Astrocyte (in vitro differentiated cells and primary cell): Measurements from ENCODE around the gene INVS. TPM values are rescaled to one million over a fixed set of nuclear protein-coding genes. Genes with fewer than 3 reads are reported as not detected.

Source experiments
- DNase-seq: peaks from one replicate; pipeline ENCODE4 v3.0.0-alpha.2; 2010; ENCODE audit warnings: low read depth
- FAIRE-seq: peaks from 2 replicates; lab custom pipeline; 2011; peaks lifted over from hg19 to GRCh38; lab: Jason Lieb, UNC
- H2AFZ ChIP-seq: 2 replicates; pipeline ENCODE4 v1.6.0; 2012; ENCODE audit warnings: low read depth, low read length, inconsistent platforms
- H3K27ac ChIP-seq: 2 replicates; pipeline ENCODE4 v1.5.1; 2011; ENCODE audit warnings: low read depth, low read length, inconsistent platforms
- H3K27me3 ChIP-seq: 2 replicates; pipeline ENCODE4 v1.6.0; 2011; ENCODE audit warnings: low read length, inconsistent platforms; ENCODE audit not compliant: insufficient read depth
- H3K36me3 ChIP-seq: 2 replicates; pipeline ENCODE4 v1.5.1; 2011; ENCODE audit warnings: low read length, inconsistent platforms; ENCODE audit not compliant: insufficient read depth
- H3K4me1 ChIP-seq: 2 replicates; pipeline ENCODE4 v1.5.1; 2011; ENCODE audit warnings: low read length, inconsistent platforms; ENCODE audit not compliant: insufficient read depth
- H3K4me2 ChIP-seq: 2 replicates; pipeline ENCODE4 v1.6.0; 2012; ENCODE audit warnings: low read length, inconsistent platforms
- H3K4me3 ChIP-seq: 2 replicates; pipeline ENCODE4 v1.5.1; 2011; ENCODE audit warnings: low read depth, mild to moderate bottlenecking, low read length, inconsistent platforms; ENCODE audit not compliant: insufficient read depth
- H3K79me2 ChIP-seq: 2 replicates; pipeline ENCODE4 v1.6.0; 2012; ENCODE audit warnings: mild to moderate bottlenecking, low read length, inconsistent platforms; ENCODE audit not compliant: insufficient read depth
- H3K9ac ChIP-seq: 2 replicates; pipeline ENCODE4 v1.6.0; 2012; ENCODE audit warnings: mild to moderate bottlenecking, low read length, inconsistent platforms
- H3K9me3 ChIP-seq: 2 replicates; pipeline ENCODE4 v1.5.1; 2012; ENCODE audit warnings: low read depth, mild to moderate bottlenecking, low read length, inconsistent platforms; ENCODE audit not compliant: insufficient read depth
- H4K20me1 ChIP-seq: 2 replicates; pipeline ENCODE4 v1.6.0; 2012; ENCODE audit warnings: low read length, inconsistent platforms; ENCODE audit not compliant: insufficient read depth
- H3K27ac Mint-ChIP-seq: one replicate; pipeline ENCODE4 v1.8.0; 2021; ENCODE audit warnings: mild to moderate bottlenecking, mixed read lengths; ENCODE audit not compliant: unreplicated experiment
- H3K27me3 Mint-ChIP-seq: one replicate; pipeline ENCODE4 v1.8.0; 2021; ENCODE audit warnings: low read depth, mixed read lengths; ENCODE audit not compliant: unreplicated experiment
- H3K36me3 Mint-ChIP-seq: one replicate; pipeline ENCODE4 v1.8.0; 2021; ENCODE audit warnings: low read depth, mixed read lengths; ENCODE audit not compliant: unreplicated experiment
- H3K4me1 Mint-ChIP-seq: one replicate; pipeline ENCODE4 v1.8.0; 2021; ENCODE audit warnings: low read depth, mixed read lengths; ENCODE audit not compliant: unreplicated experiment
- H3K4me3 Mint-ChIP-seq: one replicate; pipeline ENCODE4 v1.8.0; 2021; ENCODE audit warnings: mild to moderate bottlenecking, moderate library complexity, mixed read lengths; ENCODE audit not compliant: unreplicated experiment
- H3K9me3 Mint-ChIP-seq: one replicate; pipeline ENCODE4 v1.8.0; 2021; ENCODE audit warnings: mild to moderate bottlenecking, mixed read lengths; ENCODE audit not compliant: unreplicated experiment
- EZH2 ChIP-seq: IDR thresholded peaks from 2 replicates; pipeline ENCODE4 v1.6.1; 2012; ENCODE audit warnings: mild to moderate bottlenecking, low read length, inconsistent platforms; ENCODE audit not compliant: insufficient read depth
- total RNA-seq: library from RNA; stranded (reverse); gene quantifications from 2 replicates; pipeline ENCODE4 v1.2.1, GENCODE V29; 2021
- TF ChIP-seq, protein P1 (sequence below): IDR thresholded peaks from 2 replicates; pipeline ENCODE4 v1.5.1; 2011; ENCODE audit warnings: low read depth, mild to moderate bottlenecking, inconsistent platforms, low read length, moderate library complexity; ENCODE audit not compliant: insufficient read depth

Gene INVS
- total RNA-seq, 1 donor from 2014 or later, result 17.5 TPM

DNA sequence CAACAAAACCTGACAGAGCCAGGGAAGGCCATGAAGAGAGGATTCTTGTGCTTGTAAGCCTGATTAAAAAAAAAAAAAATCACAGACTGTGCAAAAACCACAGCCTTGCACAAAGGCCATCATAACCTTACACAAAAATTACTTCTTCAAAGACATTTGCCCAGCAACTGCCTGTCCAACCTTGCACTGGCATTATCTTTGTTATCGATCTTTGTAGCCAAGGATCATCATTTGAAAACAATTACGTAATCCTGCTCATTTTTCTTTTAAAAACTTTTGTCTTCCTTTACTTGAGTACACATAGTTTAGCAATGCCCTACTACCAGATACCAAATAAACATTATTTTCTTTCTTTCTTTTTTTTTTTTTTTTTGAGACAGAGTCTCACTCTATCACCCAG is 128.6 kb downstream of the INVS start:
- FAIRE-seq, result no peak
- Mint-ChIP-seq H3K36me3 (peaks cover 9% of the 10 kb centered on the region), H3K9me3 (peaks cover 8% of the 10 kb centered on the region), H3K27me3 (no peaks in the 10 kb centered on the region), H3K4me3 (no peak overlapping the region), H3K27ac (no peak overlapping the region), H3K4me1 (peaks cover 9% of the 10 kb centered on the region)
- Histone ChIP-seq H3K9ac (no peak overlapping the region), H3K4me1 (no peaks in the 10 kb centered on the region), H3K36me3 (no peaks in the 10 kb centered on the region), H3K9me3 (no peaks in the 10 kb centered on the region), H3K4me3 (no peak overlapping the region), H3K4me2 (no peak overlapping the region), H3K27ac (no peak overlapping the region), H3K79me2 (no peaks in the 10 kb centered on the region), H2AFZ (no peak overlapping the region), H3K27me3 (no peaks in the 10 kb centered on the region), H4K20me1 (no peaks in the 10 kb centered on the region)
- TF ChIP-seq EZH2, result no peak
- TF ChIP-seq, protein P1, sequence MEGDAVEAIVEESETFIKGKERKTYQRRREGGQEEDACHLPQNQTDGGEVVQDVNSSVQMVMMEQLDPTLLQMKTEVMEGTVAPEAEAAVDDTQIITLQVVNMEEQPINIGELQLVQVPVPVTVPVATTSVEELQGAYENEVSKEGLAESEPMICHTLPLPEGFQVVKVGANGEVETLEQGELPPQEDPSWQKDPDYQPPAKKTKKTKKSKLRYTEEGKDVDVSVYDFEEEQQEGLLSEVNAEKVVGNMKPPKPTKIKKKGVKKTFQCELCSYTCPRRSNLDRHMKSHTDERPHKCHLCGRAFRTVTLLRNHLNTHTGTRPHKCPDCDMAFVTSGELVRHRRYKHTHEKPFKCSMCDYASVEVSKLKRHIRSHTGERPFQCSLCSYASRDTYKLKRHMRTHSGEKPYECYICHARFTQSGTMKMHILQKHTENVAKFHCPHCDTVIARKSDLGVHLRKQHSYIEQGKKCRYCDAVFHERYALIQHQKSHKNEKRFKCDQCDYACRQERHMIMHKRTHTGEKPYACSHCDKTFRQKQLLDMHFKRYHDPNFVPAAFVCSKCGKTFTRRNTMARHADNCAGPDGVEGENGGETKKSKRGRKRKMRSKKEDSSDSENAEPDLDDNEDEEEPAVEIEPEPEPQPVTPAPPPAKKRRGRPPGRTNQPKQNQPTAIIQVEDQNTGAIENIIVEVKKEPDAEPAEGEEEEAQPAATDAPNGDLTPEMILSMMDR, result no peak
- DNase-seq, result no peak

DNA sequence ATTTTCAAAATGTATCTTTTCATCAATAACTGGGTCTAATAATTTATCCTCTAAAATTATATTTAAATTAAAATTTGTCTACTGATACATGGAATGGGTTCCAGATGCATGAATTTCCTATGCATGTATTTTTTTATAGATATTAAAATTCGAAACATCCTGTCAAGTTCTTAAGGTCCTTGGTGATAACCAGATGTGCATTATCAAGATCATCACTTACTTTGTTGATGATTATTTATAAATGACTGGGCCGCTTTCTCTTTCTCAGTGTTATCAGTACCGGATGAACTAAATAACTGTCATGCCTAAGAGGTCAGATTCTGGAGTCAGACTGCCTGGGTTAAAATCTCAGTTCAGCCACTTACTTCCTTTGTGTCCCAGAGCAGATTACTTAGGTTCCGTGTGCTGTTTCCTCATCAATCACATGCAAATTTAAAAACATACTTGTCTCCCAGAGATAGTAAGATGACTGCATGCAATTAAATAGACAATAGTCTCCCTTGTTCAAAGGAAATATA is 129.4 kb downstream of the INVS start:
- Mint-ChIP-seq H3K9me3 (peaks cover 11% of the 10 kb centered on the region), H3K27ac (no peak overlapping the region), H3K4me3 (no peak overlapping the region), H3K36me3 (peaks cover 10% of the 10 kb centered on the region), H3K27me3 (no peaks in the 10 kb centered on the region), H3K4me1 (peaks cover 9% of the 10 kb centered on the region)
- Histone ChIP-seq H4K20me1 (no peaks in the 10 kb centered on the region), H3K79me2 (no peaks in the 10 kb centered on the region), H3K9ac (no peak overlapping the region), H3K27ac (no peak overlapping the region), H2AFZ (no peak overlapping the region), H3K4me1 (no peaks in the 10 kb centered on the region), H3K36me3 (no peaks in the 10 kb centered on the region), H3K4me3 (no peak overlapping the region), H3K4me2 (no peak overlapping the region), H3K9me3 (no peaks in the 10 kb centered on the region), H3K27me3 (no peaks in the 10 kb centered on the region)
- FAIRE-seq (no peak), DNase-seq (no peak)
- TF ChIP-seq, protein P1, result no peak
- no peak for TF ChIP-seq EZH2

DNA sequence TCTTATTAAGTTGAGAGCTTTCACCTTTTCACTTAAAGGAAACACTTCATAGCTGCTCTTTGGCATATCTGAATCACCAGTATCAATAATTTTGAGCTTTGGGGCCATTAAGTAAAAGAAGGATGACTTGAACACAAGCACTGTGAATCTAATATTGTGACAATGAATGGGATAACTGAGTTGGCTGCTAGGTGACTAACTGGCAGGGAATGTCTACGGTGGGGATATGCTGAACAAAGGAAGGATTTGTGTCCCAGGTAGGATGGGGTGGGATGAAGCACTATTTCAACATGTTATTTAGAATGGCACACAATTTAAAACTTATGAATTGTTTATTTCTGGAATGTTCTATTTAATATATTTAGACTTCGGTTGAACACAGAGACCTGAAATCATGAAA is 130.1 kb downstream of the INVS start:
- Mint-ChIP-seq H3K27ac (peak overlapping the region; percentile 9), H3K4me1 (peaks cover 9% of the 10 kb centered on the region), H3K36me3 (peaks cover 10% of the 10 kb centered on the region), H3K9me3 (peaks cover 12% of the 10 kb centered on the region), H3K27me3 (no peaks in the 10 kb centered on the region), H3K4me3 (no peak overlapping the region)
- no peak overlapping the region for H3K4me3 ChIP-seq
- no peaks in the 10 kb centered on the region for H3K4me1 ChIP-seq
- H3K9me3 ChIP-seq, result no peaks in the 10 kb centered on the region
- H2AFZ ChIP-seq, result no peak overlapping the region
- no peaks in the 10 kb centered on the region for H4K20me1 ChIP-seq
- TF ChIP-seq, protein P1, result no peak
- TF ChIP-seq EZH2, result no peak
- H3K4me2 ChIP-seq, result no peak overlapping the region
- H3K27ac ChIP-seq, result no peak overlapping the region
- H3K36me3 ChIP-seq, result no peaks in the 10 kb centered on the region
- no peak for FAIRE-seq
- no peaks in the 10 kb centered on the region for H3K79me2 ChIP-seq
- H3K27me3 ChIP-seq, result no peaks in the 10 kb centered on the region
- no peak overlapping the region for H3K9ac ChIP-seq
- no peak for DNase-seq
